B cell (primary cell): ENCODE results near the gene TENT5C. TPM values are rescaled to one million over a fixed set of nuclear protein-coding genes. Genes with fewer than 3 reads are reported as not detected.

ENCODE experiments used
- ATAC-seq: fragments of 200-7000 bp; cut with Tn5 transposase; one replicate; pipeline ENCODE4 v1.10.0; 2021; ENCODE audit warnings: low read depth, mild to moderate bottlenecking, moderate number of reproducible peaks, moderate library complexity
- CTCF ChIA-PET: fragments of 350-600 bp; sonication (Branson Sonifier 250); formaldehyde crosslinking; loops from one replicate; lab custom pipeline; 2021; ENCODE audit warnings: antibody characterized with exemption, inconsistent platforms; lab: Charles Lee
- POLR2A ChIA-PET: fragments of 350-600 bp; sonication (Branson Sonifier 250); formaldehyde crosslinking; loops from one replicate; lab custom pipeline; 2021; ENCODE audit warnings: antibody characterized with exemption; lab: Charles Lee
- DNase-seq: peaks from one replicate; pipeline ENCODE4 v3.0.0; 2013
- H2AFZ ChIP-seq: 2 replicates; pipeline ENCODE4 v1.6.1; 2012; ENCODE audit warnings: mild to moderate bottlenecking, low read depth, low read length; ENCODE audit not compliant: insufficient read depth, poor library complexity, severe bottlenecking
- H3K27ac ChIP-seq, 2 donors: 1 replicate in 1 of 2; 2 replicates in 1 of 2; pipeline ENCODE4 v1.5.1; 2012 to 2013; ENCODE audit warnings: low read length in 2 of 2, mild to moderate bottlenecking in 2 of 2, moderate library complexity in 1 of 2
- H3K27me3 ChIP-seq, 4 experiments: fragments of 200-600 bp in 1 of 4; sonication (generic) in 1 of 4; replicated peaks in 1 of 4; 1 replicate in 2 of 4; 2 replicates in 2 of 4; pipeline versions ENCODE4 v1.6.1 to v1.7.0; 2013 to 2016; ENCODE audit warnings: low read length in 3 of 4, mild to moderate bottlenecking in 2 of 4, mixed read lengths in 1 of 4, moderate library complexity in 1 of 4; ENCODE audit not compliant: insufficient read depth in 4 of 4, control insufficient read depth in 3 of 4; ENCODE audit errors: control extremely low read depth in 1 of 4
- H3K36me3 ChIP-seq, 2 experiments: replicated peaks in 1 of 2; 1 replicate in 1 of 2; 2 replicates in 1 of 2; pipeline versions ENCODE4 v1.6.1 to v1.7.1; 2013; ENCODE audit warnings: low read length in 1 of 2; ENCODE audit not compliant: insufficient read depth in 2 of 2, control insufficient read depth in 1 of 2; ENCODE audit errors: control extremely low read depth in 1 of 2, extremely low read depth in 1 of 2
- H3K4me1 ChIP-seq, 2 donors: fragments of 200-600 bp in 1 of 2; sonication (generic) in 1 of 2; 1 replicate in 1 of 2; 2 replicates in 1 of 2; pipeline versions ENCODE4 v1.5.1 to v1.6.1; 2013 to 2017; ENCODE audit warnings: low read length in 2 of 2; ENCODE audit not compliant: control insufficient read depth in 2 of 2, insufficient read depth in 2 of 2
- H3K4me2 ChIP-seq: replicated peaks from 2 replicates; pipeline ENCODE3; 2012; ENCODE audit warnings: mild to moderate bottlenecking, low read depth, low read length; ENCODE audit not compliant: poor library complexity, severe bottlenecking
- H3K4me3 ChIP-seq, 5 experiments: fragments of 200-600 bp in 1 of 5; sonication (generic) in 1 of 5; 1 replicate in 3 of 5; 2 replicates in 2 of 5; pipeline versions ENCODE4 v1.5.1 to v1.7.0; 2011 to 2016; ENCODE audit warnings: low read length in 4 of 5, mild to moderate bottlenecking in 4 of 5, low read depth in 2 of 5, control low read depth in 1 of 5, moderate library complexity in 1 of 5; ENCODE audit not compliant: insufficient read depth in 1 of 5; ENCODE audit errors: control extremely low read depth in 1 of 5, extremely low read depth in 1 of 5
- H3K79me2 ChIP-seq: fragments of 200-600 bp; sonication (generic); one replicate; pipeline ENCODE4 v1.6.0; 2016; ENCODE audit warnings: low read length; ENCODE audit not compliant: control insufficient read depth, insufficient read depth
- H3K9ac ChIP-seq: fragments of 200-600 bp; sonication (generic); 2 replicates; pipeline ENCODE4 v1.6.1; 2017; ENCODE audit warnings: mild to moderate bottlenecking, low read length, moderate library complexity
- H3K9me3 ChIP-seq, 3 donors: one replicate each; pipeline versions ENCODE4 v1.6.1 to v1.7.1; 2013; ENCODE audit warnings: low read length in 2 of 3; ENCODE audit not compliant: control insufficient read depth in 2 of 3, insufficient read depth in 1 of 3; ENCODE audit errors: control extremely low read depth in 1 of 3
- H4K20me1 ChIP-seq: 2 replicates; pipeline ENCODE4 v1.6.0; 2012; ENCODE audit warnings: mild to moderate bottlenecking, low read length; ENCODE audit not compliant: insufficient read depth, control insufficient read depth, poor library complexity, severe bottlenecking
- H3K27ac Mint-ChIP-seq: one replicate; pipeline ENCODE4 v1.8.0; 2021; ENCODE audit warnings: mixed read lengths
- H3K27me3 Mint-ChIP-seq: one replicate; pipeline ENCODE4 v1.8.0; 2021; ENCODE audit warnings: mixed read lengths
- H3K4me1 Mint-ChIP-seq: one replicate; pipeline ENCODE4 v1.8.0; 2021; ENCODE audit warnings: mixed read lengths
- H3K4me3 Mint-ChIP-seq: one replicate; pipeline ENCODE4 v1.8.0; 2021; ENCODE audit warnings: mixed read lengths
- H3K9me3 Mint-ChIP-seq: one replicate; pipeline ENCODE4 v1.8.0; 2022; ENCODE audit warnings: mixed read lengths; ENCODE audit not compliant: insufficient read depth
- CTCF ChIP-seq: fragments of 200-600 bp; IDR thresholded peaks from one replicate; pipeline ENCODE4 v1.8.0; 2022; ENCODE audit warnings: antibody characterized with exemption, mild to moderate bottlenecking
- EZH2 ChIP-seq: IDR thresholded peaks from 2 replicates; pipeline ENCODE4 v1.6.1; 2012; ENCODE audit warnings: borderline replicate concordance, low read depth, mild to moderate bottlenecking, moderate library complexity, low read length; ENCODE audit not compliant: insufficient read depth, poor library complexity, severe bottlenecking
- WGBS: methylation state at CpG from one replicate; pipeline ENCODE4 v1.1.5; 2013; ENCODE audit warnings: missing lambda C conversion rate; ENCODE audit not compliant: insufficient coverage; 5-methylcytosine and 5-hydroxymethylcytosine counted together
- intact Hi-C: fragments of 100-400 bp; cut with micrococcal nuclease; formaldehyde crosslinking; loops from one replicate; pipeline ENCODE4 v1.10.0; 2022
- polyA plus RNA-seq: library from polyadenylated mRNA; depleted of rRNA; stranded (reverse); fragments of >200 nt; gene quantifications from 2 replicates; pipeline ENCODE4 v1.2.3, GENCODE V29; 2012
- total RNA-seq, 2 donors: library from RNA; stranded (reverse); fragments of 120-200 nt in 1 of 2; gene quantifications; 1 replicate in 1 of 2; 2 replicates in 1 of 2; pipeline versions ENCODE4 v1.2.3 to v1.2.4, GENCODE V29; 2013 to 2022

Gene TENT5C
- total and polyA plus RNA-seq, 2 donors (not counting 1 experiment from before 2014, with no cell fraction given), result 65.4 to 112 TPM

GRCh38 chr1:117621316-117621715 is 15.5 kb downstream of the TENT5C start:
- peak overlapping the region; percentile 38 for H3K27ac Mint-ChIP-seq
- DNase-seq (no peak), ATAC-seq (no peak)
- no peak overlapping the region for H3K4me3 ChIP-seq
- H3K4me3 Mint-ChIP-seq, result no peak overlapping the region
- 88% methylated on average over 3 of the region's 4 CpGs for WGBS
- H2AFZ ChIP-seq, result no peak overlapping the region
- H3K4me1 ChIP-seq, result peaks cover 62 to 67% of the 10 kb centered on the region in 2 donors
- intact Hi-C loops, result no loop called here
- no peak overlapping the region for H3K27ac ChIP-seq
- POLR2A ChIA-PET, result interaction anchor here (0.9 kb wide), 1 partner anchor 14 kb away, joined by 4 read pairs; no protein-coding TSS in a partner anchor
- H4K20me1 ChIP-seq, result peaks cover 84% of the 10 kb centered on the region
- peaks cover 7% of the 10 kb centered on the region for H3K9me3 Mint-ChIP-seq
- CTCF ChIA-PET, result interaction anchor here (1.4 to 13.6 kb wide), 2 partner anchors 54 to 85 kb away, joined by 7 to 88 read pairs; no protein-coding TSS in a partner anchor
- no peak overlapping the region for H3K9ac ChIP-seq
- no peaks in the 10 kb centered on the region for H3K27me3 Mint-ChIP-seq
- peaks cover 93% of the 10 kb centered on the region for H3K4me1 Mint-ChIP-seq
- H3K9me3 ChIP-seq, result peaks cover 0 to 3% (median 3%) of the 10 kb centered on the region in 3 donors
- H3K4me2 ChIP-seq, result no peak overlapping the region
- peaks cover 3 to 65% of the 10 kb centered on the region in 2 experiments for H3K36me3 ChIP-seq
- H3K27me3 ChIP-seq, result no peaks in the 10 kb centered on the region
- TF ChIP-seq EZH2 (no peak), CTCF (no peak)
- H3K79me2 ChIP-seq, result peaks cover 100% of the 10 kb centered on the region

- WGBS, result 90% methylated on average over 14 of the region's 14 CpGs
- ATAC-seq, result peak; percentile 45
- Histone ChIP-seq H3K4me1 (peaks cover 62 to 67% of the 10 kb centered on the region in 2 donors), H3K4me3 (no peak overlapping the region), H4K20me1 (peaks cover 75% of the 10 kb centered on the region), H3K27ac (peak overlapping the region in 1 of 2 donors; percentile 57), H3K79me2 (peaks cover 100% of the 10 kb centered on the region), H3K4me2 (peak overlapping the region; percentile 5), H3K9ac (no peak overlapping the region), H3K36me3 (peaks cover 3 to 64% of the 10 kb centered on the region in 2 experiments), H3K27me3 (no peaks in the 10 kb centered on the region), H3K9me3 (peaks cover 0 to 3% (median 3%) of the 10 kb centered on the region in 3 donors), H2AFZ (no peak overlapping the region)
- Mint-ChIP-seq H3K27me3 (no peaks in the 10 kb centered on the region), H3K9me3 (peaks cover 7% of the 10 kb centered on the region), H3K27ac (peak overlapping the region; percentile 1), H3K4me1 (peaks cover 93% of the 10 kb centered on the region), H3K4me3 (no peak overlapping the region)
- TF ChIP-seq CTCF (no peak), EZH2 (no peak)
- ChIA-PET CTCF (interaction anchor here (0.9 to 13.6 kb wide), 8 partner anchors 10 to 137 kb away, joined by 3 to 88 read pairs (median 4); no protein-coding TSS in a partner anchor), POLR2A (no interaction called here)
- intact Hi-C loops, result loop anchor here (2.0 kb wide), 1 partner anchor 16 kb away; the partner anchor contains the start of gene TENT5C
- DNase-seq, result no peak
Observed at GRCh38 chr1:117622726-117623125, 16.9 kb downstream of the TENT5C start.
